SH-SY5Y (cell line): Measurements from ENCODE around the gene ACRBP.

ENCODE experiments used
- GATA2 ChIP-seq: IDR thresholded peaks from 2 replicates; pipeline ENCODE4 v1.6.1; 2011; ENCODE audit warnings: mild to moderate bottlenecking, low read depth, low read length
- GATA3 ChIP-seq: IDR thresholded peaks from 2 replicates; pipeline ENCODE4 v1.6.1; 2011; ENCODE audit warnings: low read depth, mild to moderate bottlenecking, low read length, moderate library complexity

DNA sequence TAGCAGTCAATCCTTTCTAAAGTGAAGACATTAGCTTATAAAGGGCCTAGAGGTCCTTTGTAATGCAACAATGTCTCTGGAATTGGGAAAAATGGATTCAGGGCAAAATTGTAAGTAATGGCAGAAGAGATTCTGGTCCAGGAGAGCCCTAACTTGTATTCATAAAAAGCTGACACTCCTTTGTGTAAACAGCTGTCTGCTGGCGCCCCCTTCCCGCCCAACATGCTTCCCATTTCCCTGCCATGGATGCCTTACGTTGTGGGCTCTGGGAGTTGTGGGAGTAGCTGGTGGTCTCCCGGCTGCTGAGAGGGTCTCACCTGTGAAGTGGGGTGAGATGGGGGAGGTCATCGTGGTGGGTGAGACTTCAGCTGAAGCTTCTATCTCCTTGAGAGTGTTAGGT, 2.3 kb downstream of the ACRBP start:
- TF ChIP-seq GATA2 (no peak), GATA3 (no peak)
